ENCODE measurements around the gene STK25. TPM values are rescaled to one million over a fixed set of nuclear protein-coding genes. Genes with fewer than 3 reads are reported as not detected.

The STK25 gene
- total and polyA plus RNA-seq, 4 donors, result 134 to 255 (median 190) TPM

DNA sequence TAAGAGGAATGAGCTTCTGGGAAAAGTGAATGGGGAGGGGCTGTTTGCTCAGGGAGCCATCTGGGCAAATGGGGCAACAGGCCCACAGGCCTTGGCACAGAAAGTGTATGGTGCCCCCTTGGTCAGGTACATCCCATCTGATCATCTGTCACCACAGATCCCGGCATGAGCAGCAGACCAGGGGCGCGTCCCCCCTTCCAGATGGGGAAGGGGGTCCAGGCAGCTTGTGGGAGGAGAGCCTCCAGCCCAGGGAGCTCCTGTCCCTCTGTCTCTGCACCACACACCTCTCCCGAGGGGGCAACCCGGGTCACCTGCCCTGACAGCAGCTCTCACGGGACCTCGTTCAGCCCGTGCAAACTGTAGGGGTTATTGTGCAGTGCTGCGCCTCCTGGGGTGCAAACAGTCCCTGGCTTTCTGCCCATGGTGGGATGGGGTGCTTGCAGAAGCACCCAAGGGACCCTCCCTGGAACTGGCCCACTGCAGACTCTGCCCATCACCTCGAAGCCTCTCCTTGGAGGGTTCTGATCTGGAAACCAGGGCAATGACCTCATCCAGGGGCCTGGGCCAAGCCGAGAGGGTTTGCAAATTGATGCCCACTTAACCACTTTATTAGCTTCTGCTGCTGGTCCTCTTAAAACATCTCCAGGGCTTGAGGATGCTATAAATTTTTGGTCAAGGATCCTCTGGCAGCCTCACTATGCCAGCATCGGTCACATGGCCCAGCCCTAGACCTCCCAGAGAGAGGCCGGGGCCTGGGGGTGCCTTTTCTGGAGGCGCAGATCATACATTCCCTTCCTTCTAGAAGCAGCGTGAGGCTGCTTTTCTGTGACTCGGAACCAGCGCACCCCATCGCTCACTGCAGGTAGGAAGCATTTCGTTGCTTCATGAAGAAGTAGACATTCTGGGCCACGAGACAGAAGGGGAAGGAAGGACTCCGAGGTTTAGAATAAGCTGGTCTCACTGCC lies 42.5 kb upstream of the STK25 start:
- Histone ChIP-seq H3K4me1 (ENCODE audit: control insufficient read depth, insufficient read depth, low read length) (peaks cover 9% of the 10 kb centered on the region), H3K4me3 (ENCODE audit: low read depth, low read length) (no peak overlapping the region), H3K27ac (ENCODE audit: low read depth, low read length) (no peak overlapping the region), H3K9me3 (ENCODE audit: control insufficient read depth, insufficient read depth, low read length) (no peaks in the 10 kb centered on the region), H3K27me3 (ENCODE audit: control insufficient read depth, insufficient read depth, low read length) (no peaks in the 10 kb centered on the region), H3K36me3 (ENCODE audit: control insufficient read depth, insufficient read depth, low read length) (no peaks in the 10 kb centered on the region)
- DNase-seq (ENCODE audit: low read depth in 4 of 6, low spot score in 6 of 6), result no peak
- WGBS (ENCODE audit: insufficient coverage), result 69% methylated on average over 10 of the region's 21 CpGs

DNA sequence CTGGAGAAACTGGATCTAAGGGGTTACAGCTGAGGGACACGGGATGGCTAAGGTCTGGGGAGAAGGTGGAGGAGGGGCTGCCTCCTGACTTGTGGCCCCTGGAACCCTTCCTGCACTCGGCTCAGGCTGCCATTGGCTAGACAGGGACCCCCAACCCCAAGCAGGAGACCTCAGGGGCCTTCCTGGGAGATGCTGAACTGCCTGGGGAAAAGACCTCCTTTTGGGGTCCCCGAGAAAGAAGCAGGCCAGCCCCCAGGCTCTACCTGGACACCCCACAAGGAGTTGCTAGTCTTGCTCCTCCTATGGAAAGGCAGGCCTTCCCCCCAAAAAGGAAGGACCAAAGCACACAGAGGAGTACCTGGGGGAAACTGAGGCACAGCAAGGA lies 40.1 kb upstream of the STK25 start:
- DNase-seq (ENCODE audit: low read depth in 4 of 6, low spot score in 6 of 6), result no peak
- no peak overlapping the region for H3K27ac ChIP-seq (ENCODE audit: low read depth, low read length)
- no peaks in the 10 kb centered on the region for H3K27me3 ChIP-seq (ENCODE audit: control insufficient read depth, insufficient read depth, low read length)
- H3K4me1 ChIP-seq (ENCODE audit: control insufficient read depth, insufficient read depth, low read length), result peaks cover 9% of the 10 kb centered on the region
- H3K9me3 ChIP-seq (ENCODE audit: control insufficient read depth, insufficient read depth, low read length), result no peaks in the 10 kb centered on the region
- no peaks in the 10 kb centered on the region for H3K36me3 ChIP-seq (ENCODE audit: control insufficient read depth, insufficient read depth, low read length)
- 68% methylated on average over 2 of the region's 3 CpGs for WGBS (ENCODE audit: insufficient coverage)
- H3K4me3 ChIP-seq (ENCODE audit: low read depth, low read length), result no peak overlapping the region

DNA sequence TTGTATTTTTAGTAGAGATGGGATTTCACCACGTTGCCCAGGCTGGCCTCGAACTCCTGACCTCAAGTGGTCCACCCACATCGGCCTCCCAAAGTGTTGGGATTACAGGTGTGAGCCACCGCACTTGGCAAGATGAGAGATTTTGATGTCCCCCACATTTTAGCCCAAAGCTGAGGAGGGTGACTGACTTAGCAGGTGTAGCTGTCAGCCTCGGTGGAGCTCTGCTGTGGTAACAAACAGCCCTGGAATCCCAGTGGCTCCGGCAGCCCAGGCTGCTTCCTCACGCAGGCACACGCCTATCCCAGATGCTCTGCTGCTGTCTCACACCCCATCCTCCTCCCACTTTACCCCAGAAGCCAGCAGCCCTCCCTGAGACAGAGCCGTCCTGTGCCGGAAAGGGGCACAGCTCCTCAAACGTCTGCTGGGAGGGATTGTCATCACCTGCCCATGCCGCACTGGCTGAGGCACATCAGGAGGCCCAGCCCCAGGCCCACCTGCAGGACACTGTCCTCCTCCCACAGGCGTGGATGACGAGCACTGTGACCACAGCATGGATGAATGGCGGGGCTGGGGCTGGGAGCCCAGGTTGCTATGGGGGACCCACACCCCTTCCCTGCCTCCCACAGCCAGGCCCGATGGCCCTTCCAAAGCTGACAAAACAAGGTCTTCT lies 39.5 kb upstream of the STK25 start:
- WGBS (ENCODE audit: insufficient coverage), result 89% methylated on average over 12 of the region's 16 CpGs
- Histone ChIP-seq H3K4me3 (ENCODE audit: low read depth, low read length) (no peak overlapping the region), H3K27ac (ENCODE audit: low read depth, low read length) (no peak overlapping the region)

DNA sequence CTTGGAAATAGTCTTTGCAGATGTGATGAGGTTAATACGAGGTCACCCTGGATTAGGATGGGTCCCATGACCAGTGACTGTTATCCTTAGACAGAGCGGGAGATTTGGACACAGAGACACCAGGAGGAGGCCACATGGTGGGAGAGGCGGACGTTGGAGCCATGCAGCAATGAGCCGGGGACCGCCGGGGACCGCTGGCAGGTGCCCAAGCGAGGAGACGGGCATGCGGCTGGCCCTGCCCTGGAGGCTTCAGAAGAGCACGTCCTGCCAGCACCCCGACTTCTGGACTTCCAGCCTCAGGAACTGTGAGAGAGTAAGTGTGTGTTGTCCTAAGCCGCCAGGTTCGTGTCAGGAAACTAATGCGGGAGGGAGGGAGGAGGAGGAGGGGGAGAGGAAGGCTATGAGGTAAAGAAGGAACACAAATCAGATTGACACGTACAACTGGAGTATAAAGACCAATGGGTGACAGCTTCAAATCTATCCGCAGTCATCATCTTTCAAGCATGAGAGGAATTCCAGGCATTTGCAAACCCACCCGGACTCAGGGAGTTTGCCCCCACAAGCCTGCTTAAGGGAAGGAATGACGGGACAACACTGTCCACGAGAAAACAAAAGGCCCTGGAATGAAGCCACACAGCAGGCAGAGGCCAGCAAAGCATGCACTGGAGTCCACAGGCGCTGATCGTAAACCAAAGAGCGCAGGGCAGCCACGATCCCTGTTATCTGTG lies 38.6 kb upstream of the STK25 start:
- peaks cover 8% of the 10 kb centered on the region for H3K27me3 ChIP-seq (ENCODE audit: control insufficient read depth, insufficient read depth, low read length)
- no peak overlapping the region for H3K4me3 ChIP-seq (ENCODE audit: low read depth, low read length)
- peaks cover 9% of the 10 kb centered on the region for H3K4me1 ChIP-seq (ENCODE audit: control insufficient read depth, insufficient read depth, low read length)
- no peaks in the 10 kb centered on the region for H3K36me3 ChIP-seq (ENCODE audit: control insufficient read depth, insufficient read depth, low read length)
- peak in 2 of 6 donors; percentile 46 to 70 for DNase-seq (ENCODE audit: low read depth in 4 of 6, low spot score in 6 of 6)
- no peak overlapping the region for H3K27ac ChIP-seq (ENCODE audit: low read depth, low read length)
- H3K9me3 ChIP-seq (ENCODE audit: control insufficient read depth, insufficient read depth, low read length), result no peaks in the 10 kb centered on the region
- WGBS (ENCODE audit: insufficient coverage), result 17% methylated on average over 21 of the region's 25 CpGs

More for the DNA sequence above, 39.5 kb upstream of the STK25 start:
- H3K27me3 ChIP-seq (ENCODE audit: control insufficient read depth, insufficient read depth, low read length), result no peaks in the 10 kb centered on the region
- no peaks in the 10 kb centered on the region for H3K9me3 ChIP-seq (ENCODE audit: control insufficient read depth, insufficient read depth, low read length)
- DNase-seq (ENCODE audit: low read depth in 4 of 6, low spot score in 6 of 6), result no peak
- no peaks in the 10 kb centered on the region for H3K36me3 ChIP-seq (ENCODE audit: control insufficient read depth, insufficient read depth, low read length)
- H3K4me1 ChIP-seq (ENCODE audit: control insufficient read depth, insufficient read depth, low read length), result peaks cover 9% of the 10 kb centered on the region

DNA sequence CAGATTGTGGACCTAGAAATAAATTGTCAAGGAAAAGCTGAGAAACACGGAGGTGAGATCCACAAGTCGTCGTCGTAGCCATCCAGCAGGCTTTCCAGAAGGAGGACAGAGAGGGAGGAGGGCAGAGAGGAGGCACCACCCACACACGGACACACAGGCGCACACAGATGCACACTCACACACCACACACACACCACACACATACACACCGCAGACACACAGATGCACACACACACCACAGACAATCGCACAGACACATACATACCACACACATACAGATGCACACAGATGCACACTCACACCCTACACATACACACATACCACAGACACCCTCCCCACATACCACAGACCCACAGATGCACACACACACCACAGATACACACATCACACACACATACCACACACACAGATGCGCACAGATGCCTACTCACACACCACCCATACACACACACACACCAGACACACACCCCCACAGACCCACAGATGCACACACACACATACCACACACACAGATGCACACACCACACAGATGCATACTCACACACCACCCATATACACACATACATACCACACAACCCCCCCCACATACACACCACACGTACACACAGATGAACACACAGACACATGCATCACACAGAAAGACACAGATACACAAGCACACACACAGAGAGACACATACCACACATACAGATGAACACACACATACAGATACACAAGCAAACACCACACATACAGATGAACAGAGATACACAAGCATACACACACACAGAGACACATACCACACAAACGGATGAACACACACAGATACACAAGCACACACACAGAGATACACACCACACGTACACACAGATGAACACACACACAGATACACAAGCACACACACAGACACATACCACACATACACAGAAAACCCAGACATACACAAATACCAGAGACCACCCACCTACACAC lies 37.4 kb upstream of the STK25 start:
- Histone ChIP-seq H3K27ac (ENCODE audit: low read depth, low read length) (no peak overlapping the region), H3K9me3 (ENCODE audit: control insufficient read depth, insufficient read depth, low read length) (no peaks in the 10 kb centered on the region), H3K36me3 (ENCODE audit: control insufficient read depth, insufficient read depth, low read length) (no peaks in the 10 kb centered on the region), H3K27me3 (ENCODE audit: control insufficient read depth, insufficient read depth, low read length) (peaks cover 14% of the 10 kb centered on the region), H3K4me3 (ENCODE audit: low read depth, low read length) (no peak overlapping the region), H3K4me1 (ENCODE audit: control insufficient read depth, insufficient read depth, low read length) (peaks cover 19% of the 10 kb centered on the region)
- no peak for DNase-seq (ENCODE audit: low read depth in 4 of 6, low spot score in 6 of 6)
- WGBS (ENCODE audit: insufficient coverage), result 93% methylated on average over 6 of the region's 12 CpGs

DNA sequence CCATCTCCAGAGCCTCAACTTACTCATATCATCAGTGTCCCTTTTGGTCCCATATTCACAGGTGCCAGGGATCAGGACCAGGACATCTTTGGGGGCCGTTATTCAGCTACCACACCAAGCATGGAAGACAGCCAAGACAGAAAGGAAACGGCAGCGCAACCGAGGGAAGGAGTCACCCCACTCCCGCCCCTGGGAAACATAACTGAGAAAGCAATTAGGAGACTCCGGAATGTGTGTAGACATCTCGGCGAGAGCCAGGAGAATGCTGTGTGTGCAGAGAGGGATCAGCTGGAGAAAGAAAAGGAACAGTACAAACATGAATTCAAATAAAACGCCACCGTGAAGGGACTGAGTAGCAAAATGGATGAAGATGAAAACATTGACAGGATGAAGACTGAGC lies 36.7 kb upstream of the STK25 start:
- Histone ChIP-seq H3K27ac (ENCODE audit: low read depth, low read length) (no peak overlapping the region), H3K27me3 (ENCODE audit: control insufficient read depth, insufficient read depth, low read length) (peaks cover 14% of the 10 kb centered on the region), H3K9me3 (ENCODE audit: control insufficient read depth, insufficient read depth, low read length) (no peaks in the 10 kb centered on the region), H3K4me3 (ENCODE audit: low read depth, low read length) (no peak overlapping the region), H3K36me3 (ENCODE audit: control insufficient read depth, insufficient read depth, low read length) (no peaks in the 10 kb centered on the region), H3K4me1 (ENCODE audit: control insufficient read depth, insufficient read depth, low read length) (peaks cover 25% of the 10 kb centered on the region)
- WGBS (ENCODE audit: insufficient coverage), result 44% methylated on average over 10 of the region's 10 CpGs
- peak in 1 of 6 donors; percentile 62 for DNase-seq (ENCODE audit: low read depth in 4 of 6, low spot score in 6 of 6)

DNA sequence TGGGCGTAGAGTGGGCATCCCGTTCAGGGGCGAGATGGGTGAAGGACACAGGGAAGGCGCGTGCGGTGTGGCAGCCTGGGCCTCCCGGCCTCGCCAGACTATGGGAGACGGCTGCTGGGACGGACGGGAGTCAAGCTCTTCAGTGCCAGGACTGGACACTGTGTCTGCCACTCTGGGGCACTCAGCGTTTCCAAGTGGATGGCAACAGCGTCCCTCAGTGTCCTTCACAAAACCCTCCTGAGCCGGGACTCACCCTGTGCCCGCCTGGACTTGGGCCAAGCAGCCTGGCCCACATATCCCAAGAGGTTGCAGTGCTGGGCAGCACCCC lies 33.9 kb upstream of the STK25 start:
- Histone ChIP-seq H3K27me3 (ENCODE audit: control insufficient read depth, insufficient read depth, low read length) (peaks cover 14% of the 10 kb centered on the region), H3K9me3 (ENCODE audit: control insufficient read depth, insufficient read depth, low read length) (no peaks in the 10 kb centered on the region), H3K4me3 (ENCODE audit: low read depth, low read length) (no peak overlapping the region), H3K27ac (ENCODE audit: low read depth, low read length) (no peak overlapping the region), H3K4me1 (ENCODE audit: control insufficient read depth, insufficient read depth, low read length) (peaks cover 25% of the 10 kb centered on the region), H3K36me3 (ENCODE audit: control insufficient read depth, insufficient read depth, low read length) (no peaks in the 10 kb centered on the region)
- WGBS (ENCODE audit: insufficient coverage), result 74% methylated on average over 15 of the region's 15 CpGs
- DNase-seq (ENCODE audit: low read depth in 4 of 6, low spot score in 6 of 6), result no peak

DNA sequence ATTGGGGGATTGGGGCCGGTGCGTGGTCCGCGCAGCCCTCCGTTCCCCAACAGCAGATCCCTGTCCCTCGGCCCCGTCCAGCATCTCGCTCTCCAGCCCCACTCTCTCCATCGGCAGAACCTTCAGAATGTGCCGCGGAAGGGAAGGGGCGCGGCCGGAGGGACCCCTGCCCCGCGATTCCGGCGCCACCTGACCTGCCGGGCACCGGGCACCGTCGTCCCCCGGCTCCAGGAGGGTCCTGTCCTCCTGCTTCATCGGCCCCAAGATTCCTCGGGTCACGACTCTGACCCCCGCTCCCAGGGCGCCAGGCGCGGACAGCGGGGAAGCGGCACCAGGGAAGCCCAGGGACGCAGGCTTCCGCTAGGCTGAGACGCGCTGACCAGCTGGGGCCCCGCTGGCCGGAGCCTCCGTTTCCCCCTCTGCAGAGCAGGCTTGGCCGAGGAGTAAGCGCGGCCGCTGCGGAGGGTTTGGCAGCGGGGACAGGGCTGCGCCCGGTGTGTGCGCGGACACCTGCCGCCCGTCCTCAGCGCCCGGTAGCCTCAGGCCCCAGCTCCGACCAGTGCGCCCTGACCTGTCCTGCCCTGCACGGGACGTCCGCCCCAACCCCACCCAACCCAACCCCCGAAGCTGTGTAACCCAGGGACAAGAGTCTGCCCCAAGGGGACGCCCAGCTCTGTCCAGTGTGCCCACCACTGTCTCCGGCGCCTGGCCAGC lies 33.3 kb upstream of the STK25 start:
- Histone ChIP-seq H3K9me3 (ENCODE audit: control insufficient read depth, insufficient read depth, low read length) (no peaks in the 10 kb centered on the region), H3K4me1 (ENCODE audit: control insufficient read depth, insufficient read depth, low read length) (peaks cover 19% of the 10 kb centered on the region), H3K36me3 (ENCODE audit: control insufficient read depth, insufficient read depth, low read length) (no peaks in the 10 kb centered on the region), H3K27me3 (ENCODE audit: control insufficient read depth, insufficient read depth, low read length) (peaks cover 14% of the 10 kb centered on the region), H3K4me3 (ENCODE audit: low read depth, low read length) (no peak overlapping the region), H3K27ac (ENCODE audit: low read depth, low read length) (no peak overlapping the region)
- DNase-seq (ENCODE audit: low read depth in 4 of 6, low spot score in 6 of 6), result no peak
- WGBS (ENCODE audit: insufficient coverage), result 11% methylated on average over 62 of the region's 62 CpGs
